Progenitor cell of endocrine pancreas (in vitro differentiated cells): Measurements from ENCODE around the gene UTS2B. TPM values are rescaled to one million over a fixed set of nuclear protein-coding genes. Genes with fewer than 3 reads are reported as not detected.

ENCODE experiments used
- DNase-seq: peaks from one replicate; pipeline ENCODE4 v3.0.0; 2021; ENCODE audit warnings: low spot score; ENCODE audit not compliant: unreplicated experiment
- H3K27ac Mint-ChIP-seq: 2 replicates; pipeline ENCODE4 v1.8.0; 2021; ENCODE audit warnings: mild to moderate bottlenecking, moderate library complexity, mixed read lengths
- H3K27me3 Mint-ChIP-seq: 2 replicates; pipeline ENCODE4 v1.8.0; 2021; ENCODE audit warnings: mixed read lengths
- H3K36me3 Mint-ChIP-seq: 2 replicates; pipeline ENCODE4 v1.8.0; 2022; ENCODE audit warnings: mixed read lengths; ENCODE audit not compliant: insufficient read depth
- H3K4me1 Mint-ChIP-seq: 2 replicates; pipeline ENCODE4 v1.8.0; 2021; ENCODE audit warnings: low read depth, mixed read lengths
- H3K4me3 Mint-ChIP-seq: 2 replicates; pipeline ENCODE4 v1.8.0; 2021; ENCODE audit warnings: low read depth, mild to moderate bottlenecking, moderate library complexity, mixed read lengths
- H3K9me3 Mint-ChIP-seq: 2 replicates; pipeline ENCODE4 v1.8.0; 2021; ENCODE audit warnings: low read depth, mixed read lengths
- CTCF ChIP-seq: fragments of 200-600 bp; sonication (generic); IDR thresholded peaks from one replicate; pipeline ENCODE4 v1.5.0; 2021; ENCODE audit warnings: antibody characterized with exemption, mild to moderate bottlenecking; ENCODE audit not compliant: unreplicated experiment
- total RNA-seq: library from RNA; stranded (reverse); gene quantifications from 2 replicates; pipeline ENCODE4 v1.2.1, GENCODE V29; 2021

The UTS2B gene
- total RNA-seq, 1 donor from 2014 or later: 0.62 TPM

GRCh38 chr3:191236646-191237045 lies 93.7 kb downstream of the UTS2B start:
- Mint-ChIP-seq H3K9me3 (no peaks in the 10 kb centered on the region), H3K27ac (no peak overlapping the region), H3K4me3 (no peak overlapping the region), H3K4me1 (peaks cover 10% of the 10 kb centered on the region), H3K27me3 (peaks cover 4% of the 10 kb centered on the region), H3K36me3 (no peaks in the 10 kb centered on the region)
- no peak for DNase-seq
- TF ChIP-seq CTCF: no peak

GRCh38 chr3:191235331-191236314 lies 94.7 kb downstream of the UTS2B start:
- Mint-ChIP-seq H3K4me3 (no peak overlapping the region), H3K36me3 (no peaks in the 10 kb centered on the region), H3K9me3 (no peaks in the 10 kb centered on the region), H3K4me1 (peaks cover 10% of the 10 kb centered on the region), H3K27ac (no peak overlapping the region), H3K27me3 (peaks cover 4% of the 10 kb centered on the region)
- no peak for TF ChIP-seq CTCF
- DNase-seq: no peak

GRCh38 chr3:191234216-191234615 lies 96.1 kb downstream of the UTS2B start:
- H3K27me3 Mint-ChIP-seq: peaks cover 4% of the 10 kb centered on the region
- H3K9me3 Mint-ChIP-seq: no peaks in the 10 kb centered on the region
- no peak for DNase-seq
- no peak overlapping the region for H3K4me3 Mint-ChIP-seq
- H3K27ac Mint-ChIP-seq: no peak overlapping the region
- no peak for TF ChIP-seq CTCF
- H3K36me3 Mint-ChIP-seq: no peaks in the 10 kb centered on the region
- H3K4me1 Mint-ChIP-seq: peaks cover 10% of the 10 kb centered on the region

DNA sequence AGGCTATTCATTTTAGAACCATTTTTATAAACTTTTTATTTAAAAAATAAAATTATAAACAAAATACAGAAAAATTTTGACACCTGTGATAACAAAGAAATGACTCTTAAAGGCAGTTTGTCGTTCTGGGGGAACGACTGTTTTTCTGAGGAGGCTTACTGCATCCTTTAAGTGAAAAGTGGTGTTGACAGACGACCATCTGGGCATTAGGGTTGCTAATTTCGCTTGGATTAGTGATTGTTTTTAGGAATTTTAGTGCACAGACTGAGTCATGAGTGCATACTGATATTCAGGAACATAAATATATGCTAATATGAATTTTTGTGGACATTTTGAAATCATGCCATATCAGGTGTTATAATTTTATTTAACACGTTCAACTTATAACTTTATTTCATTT lies 102.8 kb downstream of the UTS2B start:
- Mint-ChIP-seq H3K4me1 (peaks cover under 1% of the 10 kb centered on the region), H3K4me3 (no peak overlapping the region), H3K9me3 (no peaks in the 10 kb centered on the region), H3K27ac (no peak overlapping the region), H3K36me3 (no peaks in the 10 kb centered on the region), H3K27me3 (no peaks in the 10 kb centered on the region)
- no peak for TF ChIP-seq CTCF
- no peak for DNase-seq

DNA sequence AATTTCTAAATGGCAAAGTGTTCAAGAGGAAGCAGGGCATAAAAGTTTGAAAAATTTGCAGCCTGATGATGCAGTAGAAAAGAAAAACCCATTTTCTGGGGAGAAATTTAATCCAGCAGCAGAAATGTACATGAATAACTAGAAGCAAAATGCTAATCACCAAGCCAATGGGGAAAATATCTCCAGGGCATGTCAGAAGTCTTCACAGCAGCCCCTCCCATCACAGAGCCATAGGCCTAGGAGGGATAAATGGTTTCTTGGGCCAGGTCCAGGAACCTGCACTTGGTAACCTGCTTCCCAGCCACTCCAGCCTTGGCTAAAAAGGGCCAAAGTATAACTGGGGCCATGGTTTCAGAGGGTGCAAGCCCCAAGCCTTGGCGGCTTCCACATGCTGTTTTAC lies 108.7 kb downstream of the UTS2B start:
- no peak for TF ChIP-seq CTCF
- H3K27me3 Mint-ChIP-seq: no peaks in the 10 kb centered on the region
- no peaks in the 10 kb centered on the region for H3K9me3 Mint-ChIP-seq
- H3K27ac Mint-ChIP-seq: no peak overlapping the region
- H3K4me1 Mint-ChIP-seq: peaks cover 3% of the 10 kb centered on the region
- H3K4me3 Mint-ChIP-seq: no peak overlapping the region
- no peak for DNase-seq
- H3K36me3 Mint-ChIP-seq: no peaks in the 10 kb centered on the region
